Activated T-cell treated with anti-CD3 and anti-CD28 coated beads for 4 hours (primary cell): ENCODE data around the gene ZBTB7C.

Experiments used
- DNase-seq: peaks from one replicate; pipeline ENCODE4 v3.0.0-alpha.2; 2020

The ZBTB7C gene

DNA sequence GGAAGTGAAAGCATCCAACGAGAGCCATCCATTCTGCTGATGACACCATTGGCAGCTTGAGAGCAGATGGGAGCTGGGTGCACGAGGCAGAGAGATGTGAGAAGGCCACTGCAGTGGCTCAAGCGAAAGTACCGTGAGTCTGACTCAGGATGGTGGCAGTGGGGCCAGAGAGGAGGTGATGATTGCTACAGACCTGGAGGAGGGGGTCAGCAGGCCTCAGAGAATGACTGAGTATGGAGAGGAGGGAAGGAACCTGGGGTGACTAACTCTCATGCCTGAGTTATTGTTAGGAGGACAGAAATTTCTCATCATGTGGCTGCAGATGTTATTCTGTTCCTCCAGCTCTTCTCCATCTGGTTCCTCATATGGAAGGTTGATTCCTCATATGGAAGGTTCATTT is 8.8 kb upstream of the ZBTB7C start:
- no peak for DNase-seq

DNA sequence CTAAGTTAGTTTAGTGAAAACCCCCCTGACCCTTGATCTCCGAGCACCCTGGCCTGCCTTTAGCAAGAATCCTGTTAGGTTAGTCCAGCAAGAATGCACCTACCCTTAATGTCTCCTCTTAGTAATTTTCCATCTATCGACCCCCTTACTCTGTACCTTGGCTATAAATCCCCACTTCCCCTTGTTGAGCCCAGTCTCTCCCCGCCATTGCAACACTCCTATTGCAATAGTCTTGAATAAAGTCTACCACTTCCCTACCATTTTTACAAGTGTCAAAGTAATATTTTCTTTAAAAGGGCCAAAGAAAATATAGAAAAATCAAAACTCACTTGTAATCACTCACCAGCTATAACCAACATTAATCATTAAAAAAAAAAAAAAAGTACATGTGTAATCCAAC is 4.2 kb upstream of the ZBTB7C start:
- DNase-seq, result no peak

DNA sequence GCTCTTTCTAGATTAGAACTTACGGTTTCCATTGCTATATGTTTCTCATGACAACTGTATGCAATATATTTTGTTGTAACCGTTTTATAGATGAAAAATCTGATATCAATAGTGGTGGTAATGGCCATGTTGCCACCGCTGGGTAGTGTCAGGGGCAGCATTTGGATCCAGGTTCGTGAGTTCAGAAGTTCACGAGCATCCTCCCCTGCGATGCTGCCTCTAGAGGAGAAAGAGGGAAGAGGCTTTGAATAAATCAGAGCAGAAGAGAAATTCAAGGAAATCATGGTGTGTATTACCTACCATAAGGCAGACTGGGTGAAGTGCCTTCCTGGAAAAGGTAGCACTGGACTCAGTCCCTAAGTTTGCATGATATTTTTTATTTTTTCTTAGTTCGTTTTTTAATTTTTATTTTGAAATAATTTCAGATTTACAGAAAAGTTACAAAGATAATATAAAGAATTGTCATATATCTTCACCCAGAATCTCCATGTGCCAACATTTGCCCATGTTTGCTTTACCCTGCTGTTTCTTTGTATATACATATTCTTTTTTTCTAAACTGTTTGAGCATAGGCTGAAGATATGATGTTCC is 3.3 kb upstream of the ZBTB7C start:
- DNase-seq, result no peak

DNA sequence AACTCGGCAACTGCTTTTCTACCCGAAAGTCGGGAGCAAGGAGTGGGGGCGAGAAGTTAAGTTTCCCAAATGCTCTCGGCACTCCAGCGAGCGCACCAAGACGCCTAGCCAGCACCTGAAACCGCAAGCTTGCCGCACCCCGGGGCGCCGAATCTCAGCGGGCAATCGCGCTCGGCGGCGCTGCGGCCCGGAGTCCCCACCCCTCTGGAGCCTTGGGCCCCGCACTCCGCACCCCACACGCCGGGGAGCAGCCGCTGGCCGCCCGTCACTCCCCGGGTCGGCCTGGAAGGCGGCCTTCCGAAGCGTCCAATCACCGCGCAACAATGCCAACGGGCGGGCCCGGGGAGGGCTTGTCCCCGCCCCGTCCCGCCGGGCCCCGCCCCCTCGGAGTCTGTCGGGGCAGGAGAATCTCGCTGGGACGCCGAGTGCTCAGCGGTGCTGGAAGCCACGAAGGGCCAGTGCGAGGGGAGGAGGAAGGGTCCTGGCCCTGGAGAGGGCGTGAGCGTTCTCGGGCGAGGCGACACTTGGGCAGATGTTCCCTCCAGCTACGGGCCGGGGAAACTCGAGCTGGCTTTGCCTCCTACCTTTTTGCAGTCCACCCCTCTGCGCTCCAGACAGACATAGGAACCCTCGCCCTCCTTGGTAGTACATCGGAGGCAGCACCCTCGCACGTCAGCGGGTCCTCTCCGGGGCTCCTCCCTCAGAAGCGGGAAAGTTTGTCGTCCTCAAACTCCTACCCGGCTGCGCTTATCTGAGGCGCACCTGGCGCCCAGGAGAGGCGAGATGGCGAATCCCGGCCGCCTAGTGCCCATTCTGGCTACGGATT is 1.1 kb upstream of the ZBTB7C start:
- peak; percentile 53 for DNase-seq

DNA sequence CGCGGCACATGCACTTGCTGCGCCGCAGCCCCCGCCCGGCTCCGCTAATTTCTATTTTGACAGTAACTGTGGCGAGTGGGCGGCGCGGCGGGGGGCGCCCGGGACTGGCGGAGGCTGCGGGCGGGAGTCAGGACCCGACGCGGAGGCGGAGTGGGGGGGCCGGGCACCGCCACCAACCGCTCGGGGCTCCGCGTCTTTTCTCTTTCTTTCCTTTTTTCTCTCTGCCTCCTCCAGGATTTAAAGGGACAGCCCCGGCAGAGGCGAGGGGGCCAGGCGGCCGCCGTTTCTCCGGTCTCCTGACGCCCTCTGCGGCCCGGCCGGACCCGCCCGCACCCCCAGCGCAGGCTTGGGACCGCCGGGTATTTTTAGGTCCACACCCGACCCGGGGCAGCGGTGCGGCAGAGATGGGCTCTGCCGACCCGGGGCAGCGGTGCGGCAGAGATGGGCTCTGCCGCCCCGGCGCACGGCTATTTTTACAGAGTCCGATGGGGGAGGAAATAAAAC is 460 bp upstream of the ZBTB7C start:
- no peak for DNase-seq

DNA sequence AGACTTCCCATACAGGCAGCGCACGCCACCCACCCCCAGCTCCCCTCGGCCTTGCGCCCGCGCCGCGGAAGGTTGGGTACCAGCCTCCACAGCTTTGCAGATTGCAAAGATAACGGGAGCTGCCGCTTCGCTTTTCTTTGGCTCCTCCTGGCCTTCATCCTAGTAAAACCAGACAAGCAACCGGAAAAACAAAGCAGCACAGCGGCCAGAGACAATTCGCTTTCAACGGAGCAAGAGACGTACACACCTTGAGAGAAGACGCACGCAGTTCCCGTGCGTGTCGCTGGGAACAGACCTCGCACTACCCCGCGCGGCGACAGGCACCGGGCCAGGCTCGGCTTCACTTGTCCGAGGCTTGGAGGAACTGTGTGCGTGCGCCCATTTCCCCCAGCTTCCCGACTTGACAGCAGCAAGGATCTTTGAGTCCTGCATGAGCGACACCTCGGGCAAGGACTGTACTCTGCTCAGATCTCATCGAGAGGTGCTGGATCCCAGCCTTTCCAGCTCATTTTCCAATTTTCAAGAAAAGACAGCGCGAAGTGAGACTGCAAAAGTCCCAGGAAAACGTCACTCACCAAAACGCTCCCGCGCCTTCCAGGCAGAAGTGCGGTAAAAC is 964 bp downstream of the ZBTB7C start:
- DNase-seq, result no peak

DNA sequence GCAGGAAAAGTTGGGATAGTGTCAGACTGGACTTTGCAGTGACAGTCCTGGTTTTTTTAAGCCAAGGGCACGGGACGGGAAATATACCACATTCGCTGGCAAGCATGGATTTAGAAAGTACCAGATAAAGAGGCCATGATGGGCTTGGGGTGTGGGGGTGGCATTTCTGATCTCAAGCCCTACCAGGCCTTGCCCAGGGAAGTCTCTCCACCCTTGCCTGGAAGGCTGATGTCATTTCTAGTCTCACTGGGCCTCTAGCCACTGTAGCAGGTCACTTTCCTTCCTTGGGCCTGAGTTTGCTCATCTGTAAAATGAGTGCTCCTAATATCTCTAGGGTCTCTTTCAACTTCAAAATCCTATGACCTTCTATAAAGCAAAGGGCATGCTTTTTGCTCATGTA is 1.8 kb downstream of the ZBTB7C start:
- no peak for DNase-seq

DNA sequence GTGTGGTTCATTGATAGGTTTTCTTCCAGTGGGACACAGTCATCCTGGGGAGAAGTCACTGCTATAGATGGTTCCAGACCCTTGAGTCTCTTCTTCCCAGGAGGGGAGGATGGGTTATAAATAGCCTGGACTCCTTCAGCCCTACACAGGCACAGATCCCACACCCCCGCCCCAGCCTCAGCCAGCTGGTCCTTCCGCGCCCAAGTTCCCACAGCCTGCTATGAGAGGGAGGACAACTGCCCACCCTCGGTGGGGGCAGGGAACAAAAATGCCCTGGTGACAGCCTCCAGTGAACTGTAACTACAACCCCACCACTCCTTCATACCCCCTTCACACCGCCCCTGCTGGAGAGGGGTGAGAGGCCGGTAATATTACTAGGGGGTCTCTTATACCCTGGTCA is 3.2 kb downstream of the ZBTB7C start:
- no peak for DNase-seq

DNA sequence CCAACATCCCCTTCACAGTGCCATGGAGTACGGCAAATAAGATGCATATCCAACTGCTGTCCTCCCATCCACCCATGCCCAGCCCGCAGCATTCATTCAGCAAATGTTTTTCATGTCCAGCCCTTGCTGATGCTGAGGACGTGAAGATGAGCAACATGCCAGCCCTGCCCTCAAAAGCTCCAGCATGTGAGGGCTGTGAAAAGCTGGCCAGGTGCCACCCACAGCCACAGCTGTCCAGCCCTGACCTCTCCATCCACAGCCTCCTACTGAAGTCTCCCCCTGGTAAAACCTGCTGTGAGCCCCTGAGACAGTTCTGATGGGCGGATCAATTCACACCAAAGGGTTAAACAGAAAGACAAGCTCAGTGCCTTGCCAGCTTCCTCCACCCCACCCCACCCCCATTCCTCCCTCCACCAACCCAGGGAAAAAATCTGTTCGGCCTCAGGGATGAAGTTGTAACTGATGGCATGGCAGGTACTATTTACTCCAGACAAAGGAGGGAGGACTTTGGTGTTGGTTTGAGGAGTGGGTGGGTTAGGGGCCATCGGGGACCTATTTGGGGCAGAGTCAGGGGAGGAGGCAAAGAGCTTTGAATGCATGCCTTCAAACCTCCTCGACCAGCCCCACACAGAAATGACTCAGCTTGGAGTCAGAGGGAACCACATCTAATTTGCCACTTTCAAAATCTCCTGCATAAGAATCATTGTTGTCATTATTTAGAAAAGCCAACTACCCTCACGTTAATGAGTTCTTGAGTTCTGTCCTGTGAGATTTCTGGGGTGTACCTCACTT is 4.3 kb downstream of the ZBTB7C start:
- no peak for DNase-seq

DNA sequence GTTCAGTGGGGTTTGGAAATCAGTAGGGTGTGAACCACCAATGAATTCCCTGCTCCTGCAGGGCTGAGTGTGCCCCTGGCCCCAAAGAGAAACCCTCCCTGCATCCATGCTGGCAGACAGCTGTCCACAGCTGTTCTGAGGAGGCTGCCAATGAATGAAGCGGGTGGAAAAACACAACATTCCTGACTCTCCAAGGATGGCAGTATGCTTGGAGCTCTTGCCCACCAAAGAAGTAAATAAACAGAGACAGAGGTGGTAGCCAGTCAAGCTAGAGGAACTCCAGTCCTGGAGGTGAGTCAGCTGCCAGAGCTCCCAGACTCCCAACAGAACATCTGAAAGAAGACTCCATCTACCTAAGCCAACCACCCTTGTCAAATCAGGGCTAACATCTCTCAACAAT is 6.2 kb downstream of the ZBTB7C start:
- no peak for DNase-seq

DNA sequence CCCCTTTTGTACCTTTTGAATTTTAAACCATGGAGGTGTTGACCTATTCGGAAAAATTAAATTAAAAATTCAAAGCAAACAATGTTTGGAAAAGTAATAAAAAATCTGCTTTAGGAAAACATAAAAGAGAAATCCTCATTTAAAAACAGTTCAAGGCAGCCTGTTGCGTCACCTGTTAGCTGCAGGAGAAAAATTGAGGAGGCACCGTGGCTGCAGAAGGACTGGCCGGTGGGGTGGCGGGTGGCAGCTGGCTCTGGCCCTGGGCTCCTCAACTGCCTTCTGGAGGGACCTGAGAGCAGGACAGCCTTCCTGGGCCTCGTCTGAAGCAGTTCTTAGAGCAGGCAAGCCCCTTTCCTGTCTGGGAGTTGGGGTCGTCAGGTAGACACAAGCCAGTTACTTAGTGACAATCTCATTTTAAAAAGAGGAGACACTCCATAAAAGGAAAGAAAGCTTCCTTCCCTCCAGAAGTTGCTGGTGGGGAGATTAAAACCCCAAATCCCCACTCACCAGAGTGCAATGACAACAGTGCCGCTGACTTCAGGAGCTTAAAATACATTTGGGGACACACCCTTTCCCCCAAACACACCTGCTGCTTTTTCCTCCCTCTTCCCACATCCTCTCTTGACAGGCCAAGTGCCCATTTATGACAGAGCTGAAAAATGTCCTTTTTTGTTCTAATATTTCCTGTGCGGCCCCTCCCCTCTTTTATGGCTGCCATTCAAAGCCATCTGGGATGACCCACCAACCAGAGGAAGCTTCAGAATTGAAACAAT is 9.7 kb downstream of the ZBTB7C start:
- no peak for DNase-seq

DNA sequence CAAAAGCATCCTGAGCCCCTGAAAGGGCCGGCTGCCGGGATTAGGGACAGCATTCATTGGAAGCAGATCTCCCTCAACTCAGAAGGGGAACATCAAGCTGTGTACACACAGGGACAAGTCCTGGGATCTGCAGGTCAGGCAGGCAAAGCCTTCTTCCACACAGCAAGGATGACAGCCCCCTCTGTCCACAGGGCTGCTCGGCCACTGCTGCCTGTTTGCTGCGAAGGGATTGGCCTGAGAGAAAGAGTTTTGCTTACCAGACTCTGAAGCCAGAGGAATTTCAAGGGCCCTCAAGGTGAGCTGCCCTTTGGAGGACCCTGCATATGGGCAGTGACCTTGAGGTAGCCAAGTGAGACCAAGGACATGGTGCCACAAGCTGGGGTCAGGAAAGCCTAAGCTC is 11.1 kb downstream of the ZBTB7C start:
- DNase-seq, result no peak

DNA sequence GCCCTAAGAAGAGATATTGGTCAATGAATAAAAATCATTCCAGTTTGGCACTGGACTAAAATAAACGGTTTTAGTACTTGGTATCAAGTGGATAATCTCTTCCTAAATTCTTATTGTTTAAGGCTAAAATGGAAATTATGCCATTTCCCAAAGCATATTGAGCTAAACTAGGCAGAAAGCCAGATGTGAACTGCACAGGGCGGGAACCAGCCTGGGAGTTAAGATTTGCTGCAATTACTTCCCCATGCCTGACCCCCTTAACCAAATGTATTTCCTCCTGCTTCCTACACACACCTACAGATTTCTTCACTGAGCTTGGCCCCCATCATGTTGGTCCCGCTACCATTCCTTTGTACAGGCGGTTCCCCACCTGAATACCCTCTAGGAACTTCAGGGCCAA is 12.2 kb downstream of the ZBTB7C start:
- DNase-seq, result no peak

DNA sequence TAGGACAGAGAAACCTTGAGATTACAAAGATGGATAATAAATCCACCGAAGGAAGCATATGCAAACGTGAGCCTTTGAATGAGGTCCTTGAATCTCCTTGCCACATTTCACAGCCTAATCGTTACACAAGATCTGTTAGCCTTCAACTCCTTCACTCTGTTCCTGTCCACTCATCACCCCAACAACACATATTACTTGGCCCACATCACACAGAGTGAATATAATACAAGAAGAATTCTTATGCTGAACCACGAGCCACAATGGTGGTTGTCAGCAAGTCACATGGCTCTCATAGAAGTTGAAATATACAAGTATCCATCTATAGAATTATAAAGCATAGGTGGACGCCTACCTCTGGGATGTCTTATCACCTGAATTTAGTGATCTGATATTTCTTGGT is 12.6 kb downstream of the ZBTB7C start:
- no peak for DNase-seq

DNA sequence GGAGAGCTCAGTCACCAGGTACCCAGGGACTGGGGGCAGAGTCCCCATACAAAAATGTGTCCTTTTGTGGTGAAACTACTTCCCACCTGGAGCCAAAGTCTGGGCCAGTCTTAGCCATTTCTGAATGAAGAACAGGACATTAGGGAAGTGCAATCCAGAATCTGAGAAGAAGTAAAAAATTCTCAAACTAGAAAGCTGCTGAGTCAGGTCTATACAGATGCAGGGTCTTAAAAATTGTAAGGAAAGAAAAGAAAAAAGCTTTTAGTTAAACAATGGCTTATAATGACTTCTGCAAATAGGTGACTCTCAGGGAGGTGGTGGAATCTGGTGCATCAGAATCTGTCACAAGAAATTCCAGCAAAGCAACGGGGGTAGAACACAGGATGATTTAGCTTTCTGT is 13.5 kb downstream of the ZBTB7C start:
- no peak for DNase-seq

DNA sequence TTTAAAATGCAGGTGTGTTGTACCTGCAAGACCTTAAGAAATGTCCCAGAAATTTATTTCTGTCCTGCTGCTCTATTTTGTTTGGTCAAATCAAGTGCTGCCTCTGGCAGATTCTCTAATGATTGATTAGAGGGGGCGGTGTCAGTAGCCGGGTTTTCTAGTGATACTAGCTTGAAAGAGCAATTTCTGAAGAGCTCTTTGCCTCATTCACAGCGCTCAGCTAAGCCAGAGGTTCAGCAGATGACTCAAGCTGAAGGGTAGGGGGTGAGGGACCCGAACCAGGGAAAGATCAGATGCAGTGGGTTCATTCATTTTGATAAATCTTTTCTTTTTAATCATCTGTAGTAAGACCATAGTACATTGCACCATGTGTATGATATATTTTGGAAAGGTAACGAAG is 15.0 kb downstream of the ZBTB7C start:
- DNase-seq, result no peak

DNA sequence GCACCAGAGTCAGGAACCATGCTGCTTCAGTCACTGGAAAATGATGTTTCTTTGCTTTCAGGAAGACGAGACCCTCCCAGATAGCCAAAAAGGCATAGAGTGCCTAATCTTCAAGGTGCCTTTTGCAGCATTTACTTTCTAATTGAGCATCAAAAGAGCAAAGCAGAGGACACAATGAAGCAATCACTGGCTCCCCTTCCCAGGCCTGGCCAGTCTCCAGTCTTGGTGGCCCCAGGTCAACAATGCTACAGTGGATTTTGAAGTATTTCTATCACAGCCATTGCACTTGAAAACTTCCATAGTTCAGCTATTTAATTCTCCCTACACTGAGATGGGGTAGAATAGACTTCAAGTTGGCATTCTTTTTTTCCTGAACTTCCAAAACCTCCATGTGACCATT is 15.4 kb downstream of the ZBTB7C start:
- DNase-seq, result no peak

DNA sequence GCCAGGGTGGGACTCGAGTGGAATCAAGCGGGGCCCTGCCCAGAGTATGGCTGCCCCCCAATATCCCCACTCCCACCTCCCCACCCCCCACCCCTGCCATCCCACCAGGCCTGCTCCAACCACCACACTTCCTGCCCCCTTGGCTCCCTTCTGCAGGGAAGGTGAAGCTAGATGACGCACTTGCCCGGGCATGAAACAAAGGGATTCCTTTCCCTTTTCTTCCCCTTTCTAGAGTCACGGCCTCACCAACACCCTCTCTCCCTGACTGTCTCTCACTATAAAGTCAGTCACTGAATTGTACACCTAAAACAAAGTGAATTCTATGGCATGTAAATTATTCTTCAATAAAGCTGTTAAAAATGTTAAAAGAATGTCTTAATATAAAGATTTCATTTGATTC is 16.0 kb downstream of the ZBTB7C start:
- DNase-seq, result no peak

DNA sequence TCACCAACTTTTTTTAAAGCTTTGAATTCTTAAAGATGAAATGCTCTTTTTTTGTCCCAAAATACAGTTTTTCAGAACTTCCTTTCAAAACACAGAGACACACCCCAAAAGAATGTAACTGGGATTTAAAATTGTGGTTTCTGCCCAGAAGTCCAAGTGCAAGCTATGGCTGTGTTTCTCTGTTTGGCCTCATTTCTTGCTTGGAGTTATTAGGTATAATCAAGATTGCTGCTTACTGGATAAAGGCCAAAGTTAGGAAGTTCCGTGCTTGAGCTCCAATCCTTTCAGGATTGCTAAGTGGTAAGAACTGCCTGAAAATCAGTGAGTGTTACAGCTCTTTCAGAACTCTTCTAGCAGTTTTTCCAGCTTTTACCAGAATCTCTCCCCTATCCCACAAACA is 16.9 kb downstream of the ZBTB7C start:
- DNase-seq, result no peak

DNA sequence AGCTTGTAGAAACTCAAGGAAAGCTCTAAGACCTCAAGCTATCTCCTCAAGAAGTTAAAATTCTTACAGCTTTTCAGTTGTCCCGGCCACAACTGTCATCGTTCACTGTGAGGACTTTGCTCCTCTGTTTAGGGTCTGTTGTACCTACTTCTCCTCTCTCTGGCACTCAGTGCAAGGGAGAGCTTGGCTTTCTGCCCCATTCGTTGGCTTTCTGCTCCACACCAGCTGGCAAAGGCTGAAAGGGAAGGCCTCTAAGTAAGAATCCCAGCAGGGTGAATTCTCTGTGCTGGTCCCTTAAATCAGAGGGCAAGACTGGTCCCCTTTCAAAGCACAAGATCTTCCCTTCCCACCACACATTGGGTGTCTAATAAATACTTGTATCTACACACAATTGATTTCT is 17.3 kb downstream of the ZBTB7C start:
- DNase-seq, result no peak

DNA sequence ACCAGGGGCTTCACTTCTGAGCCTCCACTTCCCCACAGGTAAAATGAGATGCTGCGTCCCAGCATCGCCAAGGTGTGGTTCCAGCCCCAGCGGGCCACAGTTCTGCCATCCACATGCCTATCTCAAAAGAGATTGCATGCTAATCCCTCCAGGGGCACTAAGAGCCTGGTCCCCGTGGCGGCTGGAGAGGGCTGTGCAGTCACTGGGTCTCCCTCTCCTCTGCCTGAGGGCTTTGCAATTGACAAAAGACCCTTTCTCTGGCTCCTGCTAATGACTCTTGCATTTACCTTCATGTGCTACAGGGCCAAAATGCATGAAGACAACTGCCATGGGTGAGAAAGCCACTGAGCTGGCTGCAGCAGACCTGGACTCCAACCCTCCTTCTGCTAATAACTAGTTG is 18.5 kb downstream of the ZBTB7C start:
- no peak for DNase-seq

DNA sequence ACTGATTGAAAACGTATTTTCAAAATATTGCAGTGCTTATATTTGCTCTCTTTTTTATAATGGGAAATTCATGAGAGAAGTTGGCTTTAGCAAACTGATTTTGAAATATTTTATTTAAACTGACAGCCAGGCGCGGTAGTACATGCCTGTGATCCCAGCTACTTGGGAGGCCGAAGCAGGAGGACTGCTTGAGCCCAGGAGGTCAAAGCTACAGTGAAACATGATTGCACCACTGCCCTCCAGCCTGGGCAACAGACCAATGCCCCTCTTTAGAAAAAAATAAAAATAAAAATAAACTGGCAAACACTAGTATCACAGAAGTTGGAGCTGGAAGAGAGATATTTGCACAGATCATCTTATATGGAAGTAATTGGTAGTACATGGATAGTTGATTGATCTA is 20.7 kb downstream of the ZBTB7C start:
- DNase-seq, result no peak

DNA sequence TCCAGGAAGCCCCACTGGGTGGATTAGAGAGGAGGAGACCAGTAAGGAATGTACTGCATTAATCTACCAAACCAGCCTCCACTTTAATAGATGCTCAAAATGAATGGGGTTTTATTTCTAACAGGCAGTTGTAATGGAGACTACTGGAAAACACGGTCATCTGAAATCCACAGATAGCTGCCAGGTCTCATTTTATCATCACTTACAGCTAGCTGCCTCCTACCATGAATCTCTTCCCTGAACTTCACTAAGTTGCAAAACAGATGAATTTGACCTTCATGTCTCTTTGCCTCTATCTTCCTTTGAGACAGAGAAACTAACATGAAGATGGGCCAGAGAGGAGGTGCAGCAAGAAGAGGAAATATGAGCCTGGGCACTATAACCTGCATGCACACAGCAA is 21.9 kb downstream of the ZBTB7C start:
- no peak for DNase-seq
